Measurements from ENCODE around the gene PTPN2. TPM values are rescaled to one million over a fixed set of nuclear protein-coding genes. Genes with fewer than 3 reads are reported as not detected.

The PTPN2 gene
- 10 to 100 TPM; 12.8 to 50.2 (median 23.8) TPM for total RNA-seq

DNA sequence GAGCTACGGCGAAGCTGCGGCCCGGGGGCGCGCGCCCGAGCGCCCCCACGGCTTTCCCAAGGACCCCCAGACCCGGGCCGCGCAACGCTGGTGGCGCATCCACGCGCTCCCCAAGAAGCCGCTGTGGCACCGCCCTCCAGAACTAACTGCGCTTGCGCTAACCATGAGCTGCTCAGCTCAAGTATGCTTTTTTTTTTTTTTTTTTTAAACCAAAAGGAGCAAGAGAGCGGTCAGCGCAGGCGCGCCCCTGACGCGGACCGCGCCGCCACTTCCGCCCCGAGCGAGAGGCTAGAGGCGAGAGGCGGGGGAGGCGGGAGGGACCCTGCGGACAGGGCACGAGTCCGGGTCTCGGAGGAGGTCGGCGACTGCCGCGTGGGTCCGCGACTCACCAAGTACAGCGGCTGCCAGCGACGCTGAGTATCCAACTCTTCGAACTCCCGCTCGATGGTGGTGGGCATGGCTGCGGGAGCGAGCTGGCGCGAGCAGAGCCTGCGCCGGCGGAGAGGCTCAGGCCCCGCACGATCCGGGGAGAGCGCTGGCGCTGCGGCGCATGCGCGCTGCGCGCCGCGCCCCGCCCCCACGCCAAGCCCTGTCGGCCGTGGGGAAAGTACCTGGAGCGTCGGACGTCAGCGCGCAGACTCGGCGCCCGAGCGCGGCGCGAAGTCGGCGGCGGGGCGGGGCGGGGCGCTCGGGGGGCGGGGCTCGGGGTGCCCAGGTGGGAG lies at the start of gene PTPN2:
Gene PTPN2 (minus strand): TSS at position 554 of the 722 bp plus-strand sequence. CDS start 96 bp downstream, at position 458.
- Histone ChIP-seq H3K4me1 (replicated peaks in 1 of 2) (peaks cover 4 to 8% of the 10 kb centered on the region in 2 donors), H3K27ac (peak within 1 kb of the TSS; percentile 96 to 99), H3K4me3 (peak within 1 kb of the TSS; percentile 66 to 97 (median 85))
- WGBS, 10 experiments: 0 to 1% (median 0%) methylated on average over 3 to 14 of the region's 97 CpGs; no CpG with 5 or more reads in 7 of the 10 experiments
- in situ Hi-C loops (cut with MboI; ENCODE audit: low pct_unique_long_range_greater_than_20kb in 2 of 9, low sequenced_read_pairs in 9 of 9, unreplicated experiment in 9 of 9): no loop called here
- ATAC-seq (replicated peaks in 6 of 8): peak; percentile 80 to 92 (median 88)

GRCh38 chr18:12933327-12933726 lies 49.3 kb upstream of the PTPN2 start:
- H3K27ac ChIP-seq: no peak overlapping the region
- ATAC-seq (replicated peaks in 6 of 8): peak in 1 of 8 experiments; percentile 58
- in situ Hi-C loops (cut with MboI; ENCODE audit: low pct_unique_long_range_greater_than_20kb in 2 of 9, low sequenced_read_pairs in 9 of 9, unreplicated experiment in 9 of 9): loop anchor here in 7 of 9 experiments (5.0 to 25.0 kb wide), 6 partner anchors 196 to 521 kb away; partner anchors contain the start of genes CEP76 (in 1 of the 7), PRELID3A (in 1 of the 7) and PSMG2 (in 1 of the 7)
- H3K4me3 ChIP-seq: no peak overlapping the region
- peaks cover 0 to 4% of the 10 kb centered on the region in 2 donors for H3K4me1 ChIP-seq (replicated peaks in 1 of 2)

GRCh38 chr18:12930908-12931307 lies 46.9 kb upstream of the PTPN2 start:
- in situ Hi-C loops (cut with MboI; ENCODE audit: low pct_unique_long_range_greater_than_20kb in 2 of 9, low sequenced_read_pairs in 9 of 9, unreplicated experiment in 9 of 9): loop anchor here in 7 of 9 experiments (5.0 to 25.0 kb wide), 6 partner anchors 194 to 519 kb away; partner anchors contain the start of genes CEP76 (in 1 of the 7), PRELID3A (in 1 of the 7) and PSMG2 (in 1 of the 7)

GRCh38 chr18:12930376-12930775 lies 46.3 kb upstream of the PTPN2 start:
- in situ Hi-C loops (cut with MboI; ENCODE audit: low pct_unique_long_range_greater_than_20kb in 2 of 9, low sequenced_read_pairs in 9 of 9, unreplicated experiment in 9 of 9): loop anchor here in 7 of 9 experiments (5.0 to 25.0 kb wide), 6 partner anchors 193 to 518 kb away; partner anchors contain the start of genes CEP76 (in 1 of the 7), PRELID3A (in 1 of the 7) and PSMG2 (in 1 of the 7)
- Histone ChIP-seq H3K4me1 (replicated peaks in 1 of 2) (peaks cover 0 to 4% of the 10 kb centered on the region in 2 donors), H3K4me3 (no peak overlapping the region), H3K27ac (no peak overlapping the region)
- 0 to 100% (median 94%) methylated on average over 1 to 3 of the region's 3 CpGs; no CpG with 5 or more reads in 5 of the 10 experiments for WGBS, 10 experiments
- no peak for ATAC-seq (replicated peaks in 6 of 8)

More at GRCh38 chr18:12930908-12931307, 46.9 kb upstream of the PTPN2 start:
- no peak for ATAC-seq (replicated peaks in 6 of 8)
- Histone ChIP-seq H3K27ac (no peak overlapping the region), H3K4me3 (no peak overlapping the region), H3K4me1 (replicated peaks in 1 of 2) (peaks cover 0 to 4% of the 10 kb centered on the region in 2 donors)
- 20 to 100% (median 86%) methylated on average over 1 to 2 of the region's 3 CpGs; no CpG with 5 or more reads in 7 of the 10 experiments for WGBS, 10 experiments

DNA sequence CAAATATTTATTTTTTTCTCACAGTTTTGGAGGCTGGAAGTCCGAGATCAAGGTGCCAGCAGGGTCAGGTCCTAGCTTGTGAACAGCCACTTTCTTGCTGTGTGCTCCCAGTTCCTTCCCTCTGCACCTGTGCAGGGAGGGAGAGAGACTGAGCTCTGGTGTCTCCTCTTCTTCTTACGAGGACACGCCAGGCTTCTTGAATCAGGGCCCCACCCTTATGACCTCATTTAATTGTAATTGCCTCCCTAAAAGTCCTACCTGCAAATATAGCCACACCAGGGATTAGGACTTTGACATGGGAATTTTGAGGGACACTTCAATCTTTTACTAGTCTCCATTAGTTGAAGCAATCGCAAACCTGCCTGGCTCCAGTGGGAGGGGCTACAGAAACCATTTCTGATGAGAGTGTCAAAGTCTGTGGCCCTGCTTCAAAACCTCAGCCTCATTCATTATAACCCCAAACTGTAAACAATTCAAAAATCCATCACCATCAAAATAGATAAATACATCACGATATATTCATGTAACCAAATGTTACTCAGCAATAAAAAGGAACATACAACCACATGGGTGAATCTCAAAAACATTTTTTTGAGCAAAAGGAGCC lies 45.5 kb upstream of the PTPN2 start:
- WGBS, 10 experiments: 43 to 100% (median 74%) methylated on average over 1 to 3 of the region's 5 CpGs; no CpG with 5 or more reads in 2 of the 10 experiments
- Histone ChIP-seq H3K4me1 (replicated peaks in 1 of 2) (peaks cover 0 to 4% of the 10 kb centered on the region in 2 donors), H3K27ac (no peak overlapping the region), H3K4me3 (no peak overlapping the region)
- in situ Hi-C loops (cut with MboI; ENCODE audit: low pct_unique_long_range_greater_than_20kb in 2 of 9, low sequenced_read_pairs in 9 of 9, unreplicated experiment in 9 of 9): loop anchor here in 8 of 9 experiments (5.0 to 25.0 kb wide), 6 partner anchors 192 to 517 kb away; partner anchors contain the start of genes CEP76 (in 1 of the 8), PRELID3A (in 1 of the 8) and PSMG2 (in 1 of the 8)
- peak in 1 of 8 experiments; percentile 61 for ATAC-seq (replicated peaks in 6 of 8)

DNA sequence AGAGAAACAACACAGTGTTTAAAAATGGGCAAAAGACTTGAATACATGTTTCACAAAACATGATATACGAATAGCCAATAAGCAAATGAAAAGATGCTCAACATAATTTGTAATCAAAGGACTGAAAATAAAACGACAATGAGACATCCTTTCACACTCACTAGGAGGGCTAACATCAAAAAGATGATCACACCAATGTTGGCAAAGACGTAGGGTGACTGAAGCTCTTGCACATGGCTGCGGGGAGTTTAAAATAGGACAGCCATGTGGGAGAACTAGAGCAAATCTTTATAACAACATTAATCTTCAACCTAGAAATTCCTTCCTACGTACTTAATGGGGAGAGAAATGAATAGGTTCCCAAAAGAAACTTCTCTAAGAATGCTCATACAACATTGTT lies 44.6 kb upstream of the PTPN2 start:
- WGBS, 10 experiments: 42 to 87% (median 75%) methylated on average over 2 to 5 of the region's 5 CpGs; no CpG with 5 or more reads in 1 of the 10 experiments
- peaks cover 3 to 4% of the 10 kb centered on the region in 2 donors for H3K4me1 ChIP-seq (replicated peaks in 1 of 2)
- ATAC-seq (replicated peaks in 6 of 8): no peak
- no peak overlapping the region for H3K27ac ChIP-seq
- in situ Hi-C loops (cut with MboI; ENCODE audit: low pct_unique_long_range_greater_than_20kb in 2 of 9, low sequenced_read_pairs in 9 of 9, unreplicated experiment in 9 of 9): loop anchor here in 5 of 9 experiments (10.0 to 25.0 kb wide), 4 partner anchors 191 to 516 kb away; partner anchors contain the start of genes CEP76 (in 1 of the 5), PRELID3A (in 1 of the 5) and PSMG2 (in 1 of the 5)
- H3K4me3 ChIP-seq: no peak overlapping the region

DNA sequence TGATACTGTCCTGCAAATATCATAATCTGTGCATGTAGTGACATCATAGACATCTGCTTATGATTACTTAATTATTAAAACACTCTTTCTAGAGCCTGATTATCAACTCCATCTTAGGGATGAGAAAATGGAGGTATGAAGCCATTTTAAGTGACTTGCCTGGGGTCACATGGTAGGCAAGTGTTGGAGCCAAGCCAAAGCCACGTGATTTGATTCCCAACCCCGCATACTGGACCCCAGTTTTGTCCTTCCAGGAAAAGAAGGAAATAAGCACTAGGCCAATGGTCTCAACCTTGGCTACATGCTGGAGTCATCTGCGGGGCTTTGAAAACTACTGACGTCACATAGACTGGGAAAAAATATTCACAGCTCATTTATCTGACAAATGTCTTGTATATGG lies 44.2 kb upstream of the PTPN2 start:
- in situ Hi-C loops (cut with MboI; ENCODE audit: low pct_unique_long_range_greater_than_20kb in 2 of 9, low sequenced_read_pairs in 9 of 9, unreplicated experiment in 9 of 9): loop anchor here in 5 of 9 experiments (10.0 to 25.0 kb wide), 4 partner anchors 191 to 516 kb away; partner anchors contain the start of genes CEP76 (in 1 of the 5), PRELID3A (in 1 of the 5) and PSMG2 (in 1 of the 5)
- ATAC-seq (replicated peaks in 6 of 8): no peak
- no peak overlapping the region for H3K27ac ChIP-seq
- WGBS, 10 experiments: 20 to 100% (median 83%) methylated on average over 1 to 4 of the region's 4 CpGs; no CpG with 5 or more reads in 1 of the 10 experiments
- H3K4me1 ChIP-seq (replicated peaks in 1 of 2): peaks cover under 1 to 3% of the 10 kb centered on the region in 2 donors
- no peak overlapping the region for H3K4me3 ChIP-seq

DNA sequence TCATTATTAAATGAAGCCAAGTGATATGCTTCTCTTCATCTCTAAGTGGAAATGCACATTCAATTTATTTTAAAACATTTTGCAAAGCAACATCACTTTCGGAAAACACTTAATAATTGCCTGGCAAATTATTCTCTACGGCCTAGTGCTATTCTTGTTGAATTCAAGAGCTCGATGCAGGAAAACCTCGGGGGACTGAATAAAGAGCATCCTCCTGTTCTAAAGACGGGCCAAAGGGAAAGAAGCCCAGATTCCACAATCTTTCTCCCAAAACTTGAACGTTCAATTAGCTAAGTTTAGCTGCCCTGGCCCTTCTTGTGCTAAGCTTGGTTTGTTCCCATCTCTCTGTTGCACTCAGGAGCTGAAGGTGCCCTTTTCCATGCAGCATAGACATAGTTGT lies 40.6 kb upstream of the PTPN2 start:
- in situ Hi-C loops (cut with MboI; ENCODE audit: low pct_unique_long_range_greater_than_20kb in 2 of 9, low sequenced_read_pairs in 9 of 9, unreplicated experiment in 9 of 9): loop anchor here in 5 of 9 experiments (10.0 to 25.0 kb wide), 4 partner anchors 187 to 512 kb away; partner anchors contain the start of genes CEP76 (in 1 of the 5), PRELID3A (in 1 of the 5) and PSMG2 (in 1 of the 5)
- H3K4me3 ChIP-seq: no peak overlapping the region
- peaks cover 0 to 3% of the 10 kb centered on the region in 2 donors for H3K4me1 ChIP-seq (replicated peaks in 1 of 2)
- H3K27ac ChIP-seq: no peak overlapping the region
- 42 to 79% (median 66%) methylated on average over 2 to 6 of the region's 6 CpGs; no CpG with 5 or more reads in 3 of the 10 experiments for WGBS, 10 experiments
- ATAC-seq (replicated peaks in 6 of 8): no peak

GRCh38 chr18:12922266-12922665 lies 38.2 kb upstream of the PTPN2 start:
- Histone ChIP-seq H3K27ac (no peak overlapping the region), H3K4me3 (no peak overlapping the region), H3K4me1 (replicated peaks in 1 of 2) (peaks cover 0 to 3% of the 10 kb centered on the region in 2 donors)
- in situ Hi-C loops (cut with MboI; ENCODE audit: low pct_unique_long_range_greater_than_20kb in 2 of 9, low sequenced_read_pairs in 9 of 9, unreplicated experiment in 9 of 9): loop anchor here in 1 of 9 experiments (10.0 kb wide), 1 partner anchor 187 kb away; no protein-coding TSS in a partner anchor
- ATAC-seq (replicated peaks in 6 of 8): no peak
- 0 to 80% (median 36%) methylated on average over 1 of the region's 1 CpG; no CpG with 5 or more reads in 2 of the 10 experiments for WGBS, 10 experiments

DNA sequence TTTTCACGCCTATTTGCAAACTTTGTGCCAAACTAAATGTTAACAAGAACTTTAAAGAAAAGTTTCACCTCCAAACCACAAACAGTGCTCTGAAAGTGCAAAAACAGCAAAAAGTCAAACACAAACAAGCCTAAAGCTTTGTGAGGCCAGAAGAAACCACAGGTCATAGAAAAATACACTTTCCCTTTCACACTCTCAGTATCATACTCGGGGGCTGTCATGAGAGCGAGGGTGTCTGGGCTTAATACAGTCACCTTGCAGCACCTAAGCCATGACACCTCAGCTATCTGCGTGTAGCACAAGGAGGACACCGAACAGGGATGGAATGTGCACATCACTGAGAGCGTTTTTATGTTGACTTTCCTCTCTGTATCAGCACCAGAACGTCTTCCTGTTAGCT lies 37.1 kb upstream of the PTPN2 start:
- Histone ChIP-seq H3K27ac (no peak overlapping the region), H3K4me1 (replicated peaks in 1 of 2) (peaks cover 0 to 3% of the 10 kb centered on the region in 2 donors), H3K4me3 (no peak overlapping the region)
- in situ Hi-C loops (cut with MboI; ENCODE audit: low pct_unique_long_range_greater_than_20kb in 2 of 9, low sequenced_read_pairs in 9 of 9, unreplicated experiment in 9 of 9): loop anchor here in 1 of 9 experiments (10.0 kb wide), 1 partner anchor 186 kb away; no protein-coding TSS in a partner anchor
- 10 to 82% (median 64%) methylated on average over 2 to 7 of the region's 7 CpGs; no CpG with 5 or more reads in 2 of the 10 experiments for WGBS, 10 experiments
- no peak for ATAC-seq (replicated peaks in 6 of 8)

- 80 to 93% (median 87%) methylated on average over 1 to 25 of the region's 75 CpGs; no CpG with 5 or more reads in 6 of the 10 experiments for WGBS, 10 experiments
- no peaks in the 10 kb centered on the region for H3K4me1 ChIP-seq (replicated peaks in 1 of 2)
- in situ Hi-C loops (cut with MboI; ENCODE audit: low pct_unique_long_range_greater_than_20kb in 2 of 9, low sequenced_read_pairs in 9 of 9, unreplicated experiment in 9 of 9): no loop called here
- no peak for ATAC-seq (replicated peaks in 6 of 8)
- no peak overlapping the region for H3K27ac ChIP-seq
- H3K4me3 ChIP-seq: no peak overlapping the region
Observed at GRCh38 chr18:12911929-12912703, 28.1 kb upstream of the PTPN2 start.
